H9 (cell line): ENCODE data around the gene DDTL. TPM values are rescaled to one million over a fixed set of nuclear protein-coding genes. Genes with fewer than 3 reads are reported as not detected.
"Not testable (repeated sequence)": the region's sequence is repeated elsewhere in the genome, so short reads cannot be mapped to it uniquely, and the experiment has no call there.

Source experiments
- DNase-seq: peaks from one replicate; pipeline ENCODE4 v3.0.0-alpha.2; 2017
- H2AFZ ChIP-seq: one replicate; pipeline ENCODE4 v1.6.1; 2013; ENCODE audit warnings: mild to moderate bottlenecking, low read length, control low read depth, moderate library complexity
- H2AK5ac ChIP-seq: 2 replicates; pipeline ENCODE4 v1.6.1; 2013; ENCODE audit warnings: low read length, control low read depth, mixed read lengths; ENCODE audit not compliant: insufficient read length
- H2BK120ac ChIP-seq: one replicate; pipeline ENCODE4 v1.6.1; 2013; ENCODE audit warnings: low read depth, mild to moderate bottlenecking, low read length, control low read depth, inconsistent platforms; ENCODE audit not compliant: poor library complexity, severe bottlenecking
- H2BK12ac ChIP-seq: 2 replicates; pipeline ENCODE4 v1.6.1; 2013; ENCODE audit warnings: low read length, control low read depth, mixed read lengths, low read depth; ENCODE audit not compliant: insufficient read length
- H2BK15ac ChIP-seq: 2 replicates; pipeline ENCODE4 v1.6.1; 2013; ENCODE audit warnings: low read depth, low read length, control low read depth
- H2BK20ac ChIP-seq: one replicate; pipeline ENCODE4 v1.6.1; 2013; ENCODE audit warnings: low read depth, mild to moderate bottlenecking, low read length, control low read depth, inconsistent platforms; ENCODE audit not compliant: poor library complexity, severe bottlenecking
- H2BK5ac ChIP-seq: 2 replicates; pipeline ENCODE4 v1.6.1; 2013; ENCODE audit warnings: low read length, control low read depth, mixed read lengths; ENCODE audit not compliant: insufficient read length
- H3K14ac ChIP-seq: 2 replicates; pipeline ENCODE4 v1.6.1; 2013; ENCODE audit warnings: low read length, control low read depth; ENCODE audit not compliant: insufficient read depth
- H3K18ac ChIP-seq: 2 replicates; pipeline ENCODE4 v1.6.1; 2013; ENCODE audit warnings: low read depth, mild to moderate bottlenecking, mixed read lengths, low read length, control low read depth; ENCODE audit not compliant: insufficient read length
- H3K23ac ChIP-seq: 2 replicates; pipeline ENCODE4 v1.6.1; 2013; ENCODE audit warnings: low read length, control low read depth, mixed read lengths, low read depth; ENCODE audit not compliant: insufficient read length
- H3K23me2 ChIP-seq: 2 replicates; pipeline ENCODE4 v1.6.1; 2013; ENCODE audit warnings: low read depth, mild to moderate bottlenecking, mixed read lengths, low read length, control low read depth; ENCODE audit not compliant: insufficient read length, poor library complexity, severe bottlenecking
- H3K27ac ChIP-seq: 2 replicates; pipeline ENCODE4 v1.5.1; 2013; ENCODE audit warnings: low read length, control low read depth, mixed read lengths, low read depth; ENCODE audit not compliant: insufficient read length
- H3K27me3 ChIP-seq: 2 replicates; pipeline ENCODE4 v1.6.1; 2013; ENCODE audit warnings: low read length, control low read depth, inconsistent platforms; ENCODE audit not compliant: insufficient read depth
- H3K4ac ChIP-seq: 2 replicates; pipeline ENCODE4 v1.6.1; 2013; ENCODE audit warnings: low read depth, mild to moderate bottlenecking, control low read depth, inconsistent platforms, low read length, moderate library complexity
- H3K4me1 ChIP-seq: 2 replicates; pipeline ENCODE4 v1.6.1; 2013; ENCODE audit warnings: low read length, control low read depth, inconsistent platforms; ENCODE audit not compliant: insufficient read depth
- H3K4me2 ChIP-seq: 2 replicates; pipeline ENCODE4 v1.6.1; 2013; ENCODE audit warnings: low read length, control low read depth, mixed read lengths; ENCODE audit not compliant: insufficient read length, insufficient read depth
- H3K56ac ChIP-seq: 2 replicates; pipeline ENCODE4 v1.6.1; 2013; ENCODE audit warnings: low read depth, mild to moderate bottlenecking, mixed read lengths, low read length, control low read depth; ENCODE audit not compliant: insufficient read length
- H3K79me1 ChIP-seq: 2 replicates; pipeline ENCODE4 v1.6.1; 2013; ENCODE audit warnings: low read depth, mild to moderate bottlenecking, moderate library complexity, low read length, control low read depth, inconsistent platforms; ENCODE audit not compliant: insufficient read depth, poor library complexity, severe bottlenecking
- H3K79me2 ChIP-seq: 2 replicates; pipeline ENCODE4 v1.6.1; 2013; ENCODE audit warnings: low read length, control low read depth, inconsistent platforms; ENCODE audit not compliant: insufficient read depth
- H3K9ac ChIP-seq: 2 replicates; pipeline ENCODE4 v1.6.1; 2013; ENCODE audit warnings: low read length, control low read depth, mixed read lengths; ENCODE audit not compliant: insufficient read length; ENCODE audit errors: extremely low read depth
- H3K9me3 ChIP-seq: one replicate; pipeline ENCODE4 v1.6.1; 2013; ENCODE audit warnings: low read depth, low read length, inconsistent platforms; ENCODE audit not compliant: control insufficient read depth
- H3T11ph ChIP-seq: one replicate; pipeline ENCODE4 v1.6.1; 2013; ENCODE audit warnings: mild to moderate bottlenecking, low read length, control low read depth, inconsistent platforms
- H4K20me1 ChIP-seq: one replicate; pipeline ENCODE4 v1.6.1; 2013; ENCODE audit not compliant: control insufficient read depth, insufficient read length, insufficient read depth
- H4K5ac ChIP-seq: 2 replicates; pipeline ENCODE4 v1.6.1; 2013; ENCODE audit warnings: low read depth, mild to moderate bottlenecking, mixed read lengths, low read length, control low read depth; ENCODE audit not compliant: insufficient read length
- H4K8ac ChIP-seq: replicated peaks from 2 replicates; pipeline ENCODE4 v1.6.1; 2013; ENCODE audit warnings: low read length, control low read depth, mixed read lengths, low read depth; ENCODE audit not compliant: insufficient read length
- H4K91ac ChIP-seq: 2 replicates; pipeline ENCODE4 v1.6.1; 2013; ENCODE audit warnings: low read depth, mild to moderate bottlenecking, moderate library complexity, mixed read lengths, low read length, control low read depth; ENCODE audit not compliant: insufficient read length
- H3K27ac Mint-ChIP-seq, 3 experiments: 2 replicates in 2 of 3; 3 replicates in 1 of 3; pipeline ENCODE4 v1.8.0; 2020 to 2021; ENCODE audit warnings: mixed read lengths in 3 of 3, mild to moderate bottlenecking in 1 of 3, moderate library complexity in 1 of 3
- H3K27me3 Mint-ChIP-seq: 2 replicates; pipeline ENCODE4 v1.8.0; 2021; ENCODE audit warnings: low read depth, mild to moderate bottlenecking, moderate library complexity, mixed read lengths
- H3K36me3 Mint-ChIP-seq, 3 experiments: 2 replicates in 2 of 3; 3 replicates in 1 of 3; pipeline ENCODE4 v1.8.0; 2020 to 2021; ENCODE audit warnings: low read depth in 3 of 3, mixed read lengths in 3 of 3; ENCODE audit not compliant: insufficient read depth in 1 of 3
- H3K4me1 Mint-ChIP-seq, 2 experiments: 2 replicates each; pipeline ENCODE4 v1.8.0; 2020; ENCODE audit warnings: mixed read lengths in 2 of 2
- H3K4me3 Mint-ChIP-seq, 2 experiments: 2 replicates in 1 of 2; 3 replicates in 1 of 2; pipeline ENCODE4 v1.8.0; 2020 to 2021; ENCODE audit warnings: mild to moderate bottlenecking in 2 of 2, mixed read lengths in 2 of 2, moderate library complexity in 1 of 2
- H3K9me3 Mint-ChIP-seq, 2 experiments: 2 replicates in 1 of 2; 3 replicates in 1 of 2; pipeline ENCODE4 v1.8.0; 2020; ENCODE audit warnings: mild to moderate bottlenecking in 2 of 2, mixed read lengths in 2 of 2, moderate library complexity in 1 of 2
- WGBS: extraction: QIAGEN DNeasy Blood & Tissue Kit; methylation state at CpG from one replicate; pipeline ENCODE4 v1.1.7; 2013; ENCODE audit warnings: missing lambda C conversion rate, low lambda C conversion rate, mixed read lengths; ENCODE audit not compliant: insufficient read length; ENCODE audit errors: extremely low coverage; 5-methylcytosine and 5-hydroxymethylcytosine counted together
- total RNA-seq: library from RNA; stranded (reverse); gene quantifications from 2 replicates; pipeline ENCODE4 v1.2.1, GENCODE V29; 2021
- TF ChIP-seq, protein P1 (sequence below): fragments of 200-600 bp; sonication (generic); conservative IDR thresholded peaks from 3 replicates; pipeline ENCODE4 v1.8.0; 2021; ENCODE audit warnings: antibody characterized with exemption, mild to moderate bottlenecking

The DDTL gene
- total RNA-seq, 1 experiment from 2014 or later, result not detected

DNA sequence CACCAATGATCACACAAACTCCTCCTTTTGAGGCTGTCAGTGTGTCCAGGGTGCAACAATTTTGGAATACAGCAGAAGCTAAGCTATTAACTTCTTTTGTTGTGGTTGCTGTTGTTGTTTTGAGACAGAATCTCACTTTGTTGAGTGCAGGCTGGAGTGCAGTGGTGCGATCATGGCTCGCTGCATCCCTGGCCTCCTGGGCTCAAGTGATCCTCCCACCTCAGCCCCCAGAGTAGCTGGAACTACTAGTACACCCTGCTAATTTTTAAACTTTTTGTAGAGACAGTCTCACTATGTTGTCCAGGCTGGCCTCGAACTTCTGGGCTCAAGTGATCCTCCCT, 27.7 kb upstream of the DDTL start:
- Histone ChIP-seq H3K9me3 (no peaks in the 10 kb centered on the region), H3K18ac (no peak overlapping the region), H3K4me1 (no peaks in the 10 kb centered on the region), H4K91ac (no peak overlapping the region), H2AK5ac (no peak overlapping the region), H3K79me1 (no peaks in the 10 kb centered on the region), H2BK12ac (no peak overlapping the region), H3K4me2 (no peak overlapping the region), H4K8ac (no peak overlapping the region), H2BK120ac (no peak overlapping the region), H3T11ph (no peak overlapping the region), H3K9ac (no peak overlapping the region), H2AFZ (no peak overlapping the region), H4K5ac (no peak overlapping the region), H3K4ac (no peak overlapping the region), H2BK15ac (no peak overlapping the region), H3K14ac (no peak overlapping the region), H3K23me2 (no peaks in the 10 kb centered on the region), H2BK5ac (no peak overlapping the region), H4K20me1 (no peaks in the 10 kb centered on the region), H3K79me2 (no peaks in the 10 kb centered on the region), H3K27ac (no peak overlapping the region), H3K23ac (no peak overlapping the region), H3K27me3 (no peaks in the 10 kb centered on the region), H3K56ac (no peak overlapping the region), H2BK20ac (no peak overlapping the region)
- Mint-ChIP-seq H3K4me1 (0 out of 4 replicates have a peak, but pooled peaks cover 0 to 2% of the 10 kb centered on the region in 2 experiments), H3K36me3 (no peaks in the 10 kb centered on the region), H3K4me3 (no peak overlapping the region), H3K27ac (no peak overlapping the region), H3K27me3 (no peaks in the 10 kb centered on the region), H3K9me3 (no peaks in the 10 kb centered on the region)
- no CpG with 5 or more reads among the region's 3 CpGs for WGBS
- no peak for DNase-seq
- TF ChIP-seq, protein P1, sequence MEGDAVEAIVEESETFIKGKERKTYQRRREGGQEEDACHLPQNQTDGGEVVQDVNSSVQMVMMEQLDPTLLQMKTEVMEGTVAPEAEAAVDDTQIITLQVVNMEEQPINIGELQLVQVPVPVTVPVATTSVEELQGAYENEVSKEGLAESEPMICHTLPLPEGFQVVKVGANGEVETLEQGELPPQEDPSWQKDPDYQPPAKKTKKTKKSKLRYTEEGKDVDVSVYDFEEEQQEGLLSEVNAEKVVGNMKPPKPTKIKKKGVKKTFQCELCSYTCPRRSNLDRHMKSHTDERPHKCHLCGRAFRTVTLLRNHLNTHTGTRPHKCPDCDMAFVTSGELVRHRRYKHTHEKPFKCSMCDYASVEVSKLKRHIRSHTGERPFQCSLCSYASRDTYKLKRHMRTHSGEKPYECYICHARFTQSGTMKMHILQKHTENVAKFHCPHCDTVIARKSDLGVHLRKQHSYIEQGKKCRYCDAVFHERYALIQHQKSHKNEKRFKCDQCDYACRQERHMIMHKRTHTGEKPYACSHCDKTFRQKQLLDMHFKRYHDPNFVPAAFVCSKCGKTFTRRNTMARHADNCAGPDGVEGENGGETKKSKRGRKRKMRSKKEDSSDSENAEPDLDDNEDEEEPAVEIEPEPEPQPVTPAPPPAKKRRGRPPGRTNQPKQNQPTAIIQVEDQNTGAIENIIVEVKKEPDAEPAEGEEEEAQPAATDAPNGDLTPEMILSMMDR, result no peak

DNA sequence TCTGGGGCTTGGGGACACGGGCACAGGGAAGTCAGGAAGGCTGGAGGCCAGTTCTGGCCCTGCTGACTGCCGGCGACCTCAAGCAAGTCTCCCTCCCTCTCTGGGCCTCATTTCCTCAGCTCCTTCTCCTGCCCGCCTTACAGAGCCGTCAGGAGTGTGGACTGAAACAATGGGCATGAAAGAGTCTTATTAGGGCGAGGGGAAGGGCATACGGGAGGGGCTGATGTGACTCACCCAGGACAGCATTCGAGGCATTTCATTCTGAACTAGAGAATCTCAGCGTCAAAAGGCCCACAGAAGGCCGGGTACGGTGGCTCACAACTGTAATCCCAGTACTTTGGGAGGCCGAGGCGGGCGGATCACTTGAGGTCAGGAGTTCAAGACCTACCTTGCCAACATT, 26.5 kb upstream of the DDTL start:
- H2BK5ac ChIP-seq, H3K27ac ChIP-seq, H2BK20ac ChIP-seq, H3K9ac ChIP-seq, H2BK12ac ChIP-seq, H3K9me3 ChIP-seq, H3K56ac ChIP-seq, H2BK120ac ChIP-seq, H3K4me2 ChIP-seq, H3K79me2 ChIP-seq, H2BK15ac ChIP-seq, H3K18ac ChIP-seq, H3K79me1 ChIP-seq, H3K4me1 Mint-ChIP-seq, H3K23ac ChIP-seq, H3K27me3 Mint-ChIP-seq, DNase-seq, H4K8ac ChIP-seq, H3K27me3 ChIP-seq, H4K20me1 ChIP-seq, H3K14ac ChIP-seq, H3K9me3 Mint-ChIP-seq, H3K23me2 ChIP-seq, H3K4ac ChIP-seq, H4K5ac ChIP-seq, H3T11ph ChIP-seq, H3K4me3 Mint-ChIP-seq, H3K27ac Mint-ChIP-seq, H2AFZ ChIP-seq, H3K4me1 ChIP-seq, H3K36me3 Mint-ChIP-seq, H2AK5ac ChIP-seq, H4K91ac ChIP-seq: not testable (repeated sequence)
- WGBS, result no CpG with 5 or more reads among the region's 14 CpGs
